T47D (cell line): Measurements from ENCODE around the gene PCBD1.
"Not testable (repeated sequence)": the region's sequence is repeated elsewhere in the genome, so short reads cannot be mapped to it uniquely, and the experiment has no call there.

ENCODE experiments used
- DNase-seq, 2 experiments: peaks; one replicate each; pipeline versions ENCODE4 v3.0.0 to v3.0.0-alpha.2; 2011 to 2012; ENCODE audit warnings: low read depth in 1 of 2, low spot score in 1 of 2
- JUND ChIP-seq: IDR thresholded peaks from 2 replicates; pipeline ENCODE4 v1.6.1; 2012; ENCODE audit warnings: low read depth
- in situ Hi-C: cut with HindIII; loops from 2 replicates; pipeline ENCODE4 v1.10.0; 2016; ENCODE audit warnings: low sequenced_read_pairs, low pct_unique_long_range_greater_than_20kb

PCBD1 gene

DNA sequence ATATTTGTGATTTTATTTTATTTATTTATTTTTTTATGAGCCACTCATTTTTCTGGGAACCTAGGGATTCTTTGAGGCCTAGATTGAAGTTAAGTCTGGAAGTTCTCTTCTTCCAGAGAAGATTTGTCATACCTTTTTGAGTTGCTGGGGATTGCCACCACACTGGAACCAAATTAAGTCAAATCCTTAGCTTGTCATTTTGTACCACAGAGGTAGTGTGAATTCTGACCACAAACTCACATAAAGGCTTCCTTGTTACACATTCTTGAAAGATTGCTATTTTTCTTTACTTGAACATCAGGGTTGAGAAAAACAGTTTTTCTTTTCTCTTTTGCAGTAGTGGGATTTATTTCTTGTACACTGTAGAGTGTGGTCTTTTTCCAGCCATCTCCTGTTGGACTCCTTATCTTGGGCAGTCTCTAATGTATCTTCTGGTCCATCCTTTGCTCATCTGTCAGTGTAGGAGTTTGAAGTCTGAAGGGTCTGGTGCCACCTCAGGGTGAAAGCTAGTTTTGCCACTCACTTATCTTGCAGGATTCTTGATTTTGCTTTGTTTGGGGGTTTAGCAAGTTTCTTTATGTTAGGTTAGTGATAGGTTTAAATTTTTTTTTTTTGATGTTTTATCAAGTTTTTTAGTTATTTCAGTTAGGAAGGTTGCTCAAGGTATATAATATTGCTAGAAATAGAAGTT lies 24.8 kb downstream of the PCBD1 start:
- DNase-seq, result no peak
- in situ Hi-C loops, result no loop called here
- TF ChIP-seq JUND, result no peak

DNA sequence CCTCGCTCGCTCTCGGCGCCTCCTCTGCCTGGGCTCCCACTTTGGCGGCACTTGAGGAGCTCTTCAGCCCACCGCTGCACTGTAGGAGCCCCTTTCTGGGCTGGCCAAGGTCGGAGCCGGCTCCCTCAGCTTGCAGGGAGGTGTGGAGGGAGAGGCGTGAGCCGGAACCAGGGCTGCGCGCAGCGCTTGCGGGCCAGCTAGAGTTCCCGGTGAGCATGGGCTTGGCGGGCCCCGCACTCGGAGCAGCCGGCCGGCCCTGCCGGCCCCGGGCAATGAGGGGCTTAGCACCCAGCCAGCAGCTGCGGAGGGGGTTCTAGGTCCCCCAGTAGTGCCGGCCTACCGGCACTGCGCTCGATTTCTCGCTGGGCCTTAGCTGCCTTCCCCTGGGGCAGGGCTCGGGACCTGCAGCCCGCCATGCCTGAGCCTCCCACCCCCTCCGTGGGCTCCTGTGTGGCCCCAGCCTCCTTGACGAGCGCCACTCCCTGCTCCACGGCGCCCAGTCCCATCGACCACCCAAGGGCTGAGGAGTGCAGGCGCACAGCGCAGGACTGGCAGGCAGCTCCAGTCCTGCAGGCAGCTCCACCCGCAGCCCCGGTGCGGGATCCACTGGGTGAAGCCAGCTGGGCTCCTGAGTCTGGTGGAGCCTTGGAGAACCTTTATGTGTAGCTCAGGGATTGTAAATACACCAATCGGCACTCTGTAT lies 26.7 kb downstream of the PCBD1 start:
- in situ Hi-C loops, DNase-seq: not testable (repeated sequence)

- in situ Hi-C loops, result no loop called here
- TF ChIP-seq JUND, result no peak
- DNase-seq, result no peak
These were observed 29.6 kb downstream of the PCBD1 start for GRCh38 chr10:70858759-70859158.

DNA sequence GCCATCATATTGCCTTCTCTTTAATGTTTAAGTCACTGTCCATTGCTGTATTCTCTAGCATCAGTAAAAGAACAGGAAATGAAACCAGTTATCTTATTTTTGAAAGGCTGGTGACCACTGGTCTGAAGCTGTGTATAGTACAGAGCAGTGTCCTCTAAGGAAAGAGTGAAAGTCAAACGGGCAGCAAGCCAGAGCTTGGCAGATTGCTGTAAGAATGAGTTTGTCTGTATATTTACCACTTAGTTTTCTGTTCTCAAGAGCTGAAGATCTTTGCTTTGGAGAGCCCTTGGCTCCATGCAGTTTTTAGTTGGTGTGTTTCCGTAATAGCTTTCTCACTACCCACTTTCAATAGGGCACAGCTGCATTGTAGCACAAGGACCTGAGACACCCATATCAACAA lies 31.9 kb downstream of the PCBD1 start:
- TF ChIP-seq JUND, result no peak
- in situ Hi-C loops, result no loop called here
- DNase-seq, result no peak

- in situ Hi-C loops, result no loop called here
- DNase-seq, result no peak
- no peak for TF ChIP-seq JUND
These were observed 34.9 kb downstream of the PCBD1 start for GRCh38 chr10:70853457-70853856.

GRCh38 chr10:70853038-70853437 lies 35.3 kb downstream of the PCBD1 start:
- in situ Hi-C loops, result no loop called here
- DNase-seq, result no peak
- TF ChIP-seq JUND, result no peak

DNA sequence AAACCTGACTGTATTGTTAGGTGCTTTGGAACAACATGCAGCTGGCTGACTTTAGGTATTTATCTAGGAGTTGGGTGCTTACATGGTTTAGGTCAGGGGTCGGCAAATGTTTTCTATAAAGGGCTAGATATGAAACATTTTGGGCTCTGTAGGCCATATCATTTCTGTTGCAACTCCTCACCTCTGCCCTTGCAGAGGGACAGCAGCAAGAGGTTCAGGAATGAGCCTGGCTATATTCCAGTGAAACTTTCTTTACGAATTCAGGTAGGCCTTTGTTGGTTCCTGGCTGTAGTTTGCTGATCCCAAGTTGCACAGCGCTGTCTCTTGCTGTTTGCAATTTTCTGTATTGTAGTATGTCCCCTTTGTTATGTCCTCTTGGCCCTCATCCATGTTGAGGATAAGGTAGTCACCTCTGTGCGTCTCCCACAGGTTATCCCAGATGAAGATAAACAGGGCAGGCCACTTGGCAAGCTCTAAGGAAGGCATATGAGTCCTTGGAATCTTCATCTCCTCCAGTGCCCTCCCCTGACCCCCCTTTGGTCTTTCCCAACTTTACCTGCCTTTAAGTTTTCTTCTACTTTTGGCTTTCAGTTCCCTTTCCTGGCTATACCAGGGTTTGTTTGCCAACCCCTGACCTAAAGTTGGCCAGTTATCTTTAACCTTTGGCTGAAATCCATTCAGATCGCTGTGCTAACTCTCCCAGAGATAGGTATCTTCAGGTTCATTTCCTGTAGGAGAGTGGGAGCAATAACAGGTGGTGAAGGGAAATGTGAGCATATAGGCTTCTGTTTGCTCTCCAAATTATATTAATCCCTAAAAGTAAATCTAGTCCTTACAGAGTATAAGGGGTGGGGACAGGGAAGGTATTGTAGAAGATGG lies 36.5 kb downstream of the PCBD1 start:
- DNase-seq, result no peak
- in situ Hi-C loops, result no loop called here
- no peak for TF ChIP-seq JUND

- TF ChIP-seq JUND, result no peak
- in situ Hi-C loops, result no loop called here
- no peak for DNase-seq
These were observed 38.3 kb downstream of the PCBD1 start for GRCh38 chr10:70850097-70850496.

- TF ChIP-seq JUND, result no peak
- in situ Hi-C loops, result no loop called here
- peak in 1 of 2 experiments; percentile 49 for DNase-seq
These were observed 38.8 kb downstream of the PCBD1 start for GRCh38 chr10:70849582-70850016.

- no peak for DNase-seq
- in situ Hi-C loops, result no loop called here
- TF ChIP-seq JUND, result no peak
These were observed 40.6 kb downstream of the PCBD1 start for GRCh38 chr10:70847659-70848360.

DNA sequence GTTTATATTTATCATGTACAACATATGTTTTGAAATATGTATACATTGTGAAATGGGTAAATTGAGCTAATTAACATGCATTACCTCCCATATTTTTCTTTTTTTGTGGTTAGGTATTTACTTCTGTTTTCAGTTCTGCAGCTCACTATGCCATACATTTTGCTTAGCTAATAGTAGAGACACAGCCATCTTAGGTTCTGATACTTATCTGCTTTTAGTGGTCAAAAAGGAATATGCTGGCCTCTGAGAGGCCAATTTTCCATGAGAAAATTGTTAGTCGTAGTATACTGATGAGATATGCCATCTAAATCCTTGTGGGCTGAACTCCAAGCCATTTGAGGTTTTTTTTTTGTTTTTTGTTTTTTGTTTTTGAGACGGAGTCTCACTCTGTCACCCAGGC lies 41.6 kb downstream of the PCBD1 start:
- in situ Hi-C loops, result no loop called here
- TF ChIP-seq JUND, result no peak
- DNase-seq, result no peak

DNA sequence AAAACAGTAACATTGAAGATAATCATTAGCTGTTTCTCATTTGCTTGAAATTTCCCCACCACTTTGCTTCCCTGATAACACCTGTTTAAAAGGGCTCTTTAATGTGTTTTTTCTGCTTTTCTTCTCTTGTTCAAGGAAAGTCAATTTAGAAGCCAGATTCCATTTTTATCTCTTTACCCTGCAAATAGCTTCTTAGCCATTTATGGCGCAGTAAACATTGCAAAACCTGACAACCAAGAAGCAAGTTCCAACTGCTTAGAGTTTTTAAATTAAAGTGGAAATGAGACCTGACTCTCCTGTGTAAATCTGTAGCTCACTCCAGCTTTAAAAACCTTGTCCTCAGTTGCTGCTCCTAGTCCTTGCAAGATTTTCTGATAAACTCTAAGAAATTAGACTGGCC lies 42.5 kb downstream of the PCBD1 start:
- no peak for TF ChIP-seq JUND
- in situ Hi-C loops, result no loop called here
- no peak for DNase-seq
